ENCODE data around the gene CELSR1. TPM values are rescaled to one million over a fixed set of nuclear protein-coding genes. Genes with fewer than 3 reads are reported as not detected.

CELSR1 gene
- total RNA-seq, 2 experiments from 2014 or later = 3.7 to 5.2 TPM

GRCh38 chr22:46424496-46424895 is 112.9 kb downstream of the CELSR1 start:
- Histone ChIP-seq H3K36me3 (ENCODE audit: insufficient read depth, low read length) (no peaks in the 10 kb centered on the region), H2AFZ (ENCODE audit: low read length) (no peak overlapping the region), H3K4me1 (ENCODE audit: insufficient read depth, low read length, poor library complexity, severe bottlenecking) (peaks cover 16% of the 10 kb centered on the region), H3K9me3 (ENCODE audit: low read length) (no peaks in the 10 kb centered on the region), H3K79me2 (ENCODE audit: insufficient read depth, low read depth, low read length) (no peaks in the 10 kb centered on the region), H3K27ac (ENCODE audit: low read depth, low read length, poor library complexity, severe bottlenecking) (no peak overlapping the region), H3K4me3 (ENCODE audit: low read depth, low read length, poor library complexity, severe bottlenecking) (no peak overlapping the region), H3K9me2 (ENCODE audit: insufficient read depth, low read length) (no peaks in the 10 kb centered on the region), H4K20me1 (ENCODE audit: insufficient read depth, low read length) (no peaks in the 10 kb centered on the region), H3K4me2 (ENCODE audit: low read length) (no peak overlapping the region)
- no peak for TF ChIP-seq EZH2phosphoT487 (IDR thresholded peaks at IDR 0.05; ENCODE audit: borderline replicate concordance, low read depth, low read length)
- TF ChIP-seq CTCF (conservative IDR thresholded peaks at IDR 0.05; ENCODE audit: low read length) = no peak
- ChIA-PET CTCF (ENCODE audit: unreplicated experiment) (no interaction called here), POLR2A (no interaction called here)
- DNase-seq (ENCODE audit: low spot score) = no peak
- no TSS peak for BruUV-seq (replicated peaks)
- intact Hi-C loops (cut with micrococcal nuclease; ENCODE audit: unreplicated experiment) = no loop called here

- TF ChIP-seq CTCF (conservative IDR thresholded peaks at IDR 0.05; ENCODE audit: low read length) = no peak
- TF ChIP-seq EZH2phosphoT487 (IDR thresholded peaks at IDR 0.05; ENCODE audit: borderline replicate concordance, low read depth, low read length) = no peak
- no peak overlapping the region for H3K4me2 ChIP-seq (ENCODE audit: low read length)
- H3K79me2 ChIP-seq (ENCODE audit: insufficient read depth, low read depth, low read length) = no peaks in the 10 kb centered on the region
- intact Hi-C loops (cut with micrococcal nuclease; ENCODE audit: unreplicated experiment) = no loop called here
- H3K36me3 ChIP-seq (ENCODE audit: insufficient read depth, low read length) = no peaks in the 10 kb centered on the region
- H3K9me3 ChIP-seq (ENCODE audit: low read length) = no peaks in the 10 kb centered on the region
- CTCF ChIA-PET (ENCODE audit: unreplicated experiment) = no interaction called here
- POLR2A ChIA-PET = no interaction called here
- H3K9me2 ChIP-seq (ENCODE audit: insufficient read depth, low read length) = no peaks in the 10 kb centered on the region
- H3K27ac ChIP-seq (ENCODE audit: low read depth, low read length, poor library complexity, severe bottlenecking) = no peak overlapping the region
- no TSS peak for BruUV-seq (replicated peaks)
- no peak for DNase-seq (ENCODE audit: low spot score)
- no peak overlapping the region for H3K4me3 ChIP-seq (ENCODE audit: low read depth, low read length, poor library complexity, severe bottlenecking)
- no peak overlapping the region for H2AFZ ChIP-seq (ENCODE audit: low read length)
- peaks cover 16% of the 10 kb centered on the region for H3K4me1 ChIP-seq (ENCODE audit: insufficient read depth, low read length, poor library complexity, severe bottlenecking)
- H4K20me1 ChIP-seq (ENCODE audit: insufficient read depth, low read length) = no peaks in the 10 kb centered on the region
These were observed 114.5 kb downstream of the CELSR1 start for GRCh38 chr22:46422896-46423295.

GRCh38 chr22:46421267-46421666 is 116.2 kb downstream of the CELSR1 start:
- H2AFZ ChIP-seq (ENCODE audit: low read length) = peak overlapping the region; percentile 92; the same call in 1 of the 2 replicates
- no peaks in the 10 kb centered on the region for H3K9me3 ChIP-seq (ENCODE audit: low read length)
- no peaks in the 10 kb centered on the region for H4K20me1 ChIP-seq (ENCODE audit: insufficient read depth, low read length)
- peak overlapping the region; percentile 3 for H3K27ac ChIP-seq (ENCODE audit: low read depth, low read length, poor library complexity, severe bottlenecking)
- no peaks in the 10 kb centered on the region for H3K79me2 ChIP-seq (ENCODE audit: insufficient read depth, low read depth, low read length)
- H3K9me2 ChIP-seq (ENCODE audit: insufficient read depth, low read length) = no peaks in the 10 kb centered on the region
- H3K4me3 ChIP-seq (ENCODE audit: low read depth, low read length, poor library complexity, severe bottlenecking) = peak overlapping the region; percentile 31
- intact Hi-C loops (cut with micrococcal nuclease; ENCODE audit: unreplicated experiment) = no loop called here
- ChIA-PET CTCF (ENCODE audit: unreplicated experiment) (no interaction called here), POLR2A (no interaction called here)
- no TSS peak for BruUV-seq (replicated peaks)
- H3K36me3 ChIP-seq (ENCODE audit: insufficient read depth, low read length) = no peaks in the 10 kb centered on the region
- TF ChIP-seq CTCF (conservative IDR thresholded peaks at IDR 0.05; ENCODE audit: low read length) (no peak), EZH2phosphoT487 (IDR thresholded peaks at IDR 0.05; ENCODE audit: borderline replicate concordance, low read depth, low read length) (no peak)
- DNase-seq (ENCODE audit: low spot score) = peak; percentile 68
- H3K4me2 ChIP-seq (ENCODE audit: low read length) = peak overlapping the region; percentile 69
- peaks cover 16% of the 10 kb centered on the region for H3K4me1 ChIP-seq (ENCODE audit: insufficient read depth, low read length, poor library complexity, severe bottlenecking)

Measured in OCI-LY7 (cell line).